Esophagus (tissue), 2 donors: ENCODE data around the gene SERPINB4. TPM values are rescaled to one million over a fixed set of nuclear protein-coding genes. Genes with fewer than 3 reads are reported as not detected.
"Not testable (repeated sequence)": the region's sequence is repeated elsewhere in the genome, so short reads cannot be mapped to it uniquely, and the experiment has no call there.

Experiments used
- H3K27ac ChIP-seq, 2 donors: one replicate each; pipeline ENCODE4 v1.5.1; 2013; ENCODE audit warnings: low read depth in 2 of 2, mild to moderate bottlenecking in 2 of 2, inconsistent platforms in 1 of 2, low read length in 1 of 2, moderate library complexity in 1 of 2
- H3K27me3 ChIP-seq, 2 donors: one replicate each; pipeline ENCODE4 v1.6.1; 2013; ENCODE audit warnings: low read length in 2 of 2, control low read depth in 1 of 2, mild to moderate bottlenecking in 1 of 2; ENCODE audit not compliant: insufficient read depth in 2 of 2, control insufficient read depth in 1 of 2
- H3K36me3 ChIP-seq, 2 donors: one replicate each; pipeline ENCODE4 v1.6.1; 2013; ENCODE audit warnings: low read length in 1 of 2; ENCODE audit not compliant: control insufficient read depth in 2 of 2, insufficient read depth in 2 of 2
- H3K4me1 ChIP-seq, 2 donors: one replicate each; pipeline ENCODE4 v1.6.1; 2013; ENCODE audit warnings: low read length in 1 of 2; ENCODE audit not compliant: control insufficient read depth in 2 of 2, insufficient read depth in 2 of 2
- H3K4me3 ChIP-seq, 2 donors: one replicate each; pipeline ENCODE4 v1.5.1; 2013; ENCODE audit warnings: low read length in 2 of 2, mild to moderate bottlenecking in 2 of 2, low read depth in 1 of 2, moderate library complexity in 1 of 2
- H3K9me3 ChIP-seq, 2 donors: one replicate each; pipeline ENCODE4 v1.6.1; 2013; ENCODE audit warnings: mild to moderate bottlenecking in 2 of 2, low read depth in 1 of 2, low read length in 1 of 2, moderate library complexity in 1 of 2; ENCODE audit not compliant: control insufficient read depth in 2 of 2, insufficient read depth in 1 of 2
- WGBS, 2 donors: extraction: QIAGEN DNeasy Blood & Tissue Kit; methylation state at CpG; one replicate each; pipeline ENCODE4 v1.1.7; 2013; 5-methylcytosine and 5-hydroxymethylcytosine counted together
- polyA plus RNA-seq, 2 donors: library from polyadenylated mRNA; stranded (reverse); fragments of 200-250 nt; gene quantifications; one replicate each; pipeline ENCODE4 v1.2.3, GENCODE V29; 2013
- donor health status: healthy with polysubstance abuse.
- donor health status: Bipolar disorder and iron deficiency.

Gene SERPINB4
- polyA plus RNA-seq, 2 donors, result 19.3 to 68.4 TPM

GRCh38 chr18:63676526-63677323 lies 32.7 kb upstream of the SERPINB4 start:
- H3K4me1 ChIP-seq, result peaks cover 0 to 2% of the 10 kb centered on the region in 2 donors
- H3K36me3 ChIP-seq, result no peaks in the 10 kb centered on the region
- no peaks in the 10 kb centered on the region for H3K27me3 ChIP-seq
- no peaks in the 10 kb centered on the region for H3K9me3 ChIP-seq
- H3K4me3 ChIP-seq, result no peak overlapping the region
- no peak overlapping the region for H3K27ac ChIP-seq
- WGBS, 2 donors, result 41 to 42% methylated on average over 5 of the region's 5 CpGs

- peaks cover 0 to 2% of the 10 kb centered on the region in 2 donors for H3K4me1 ChIP-seq
- no peak overlapping the region for H3K4me3 ChIP-seq
- no peak overlapping the region for H3K27ac ChIP-seq
- no peaks in the 10 kb centered on the region for H3K36me3 ChIP-seq
- H3K27me3 ChIP-seq, result no peaks in the 10 kb centered on the region
- H3K9me3 ChIP-seq, result no peaks in the 10 kb centered on the region
- WGBS, 2 donors, result 44 to 50% methylated on average over 1 of the region's 1 CpG
These were observed 20.5 kb upstream of the SERPINB4 start for GRCh38 chr18:63664571-63664970.

- H3K4me1 ChIP-seq, H3K36me3 ChIP-seq, H3K4me3 ChIP-seq, H3K27me3 ChIP-seq, H3K27ac ChIP-seq, H3K9me3 ChIP-seq: not testable (repeated sequence)
- whole genome bisulfite sequencing, 2 donors, result 60 to 67% methylated on average over 2 of the region's 3 CpGs
These were observed 17.7 kb upstream of the SERPINB4 start, which contains the start of gene SERPINB3 for GRCh38 chr18:63661750-63662149. TSS of gene SERPINB3 (minus strand) at chr18:63661893. CDS start at chr18:63661216, 677 bp downstream.

DNA sequence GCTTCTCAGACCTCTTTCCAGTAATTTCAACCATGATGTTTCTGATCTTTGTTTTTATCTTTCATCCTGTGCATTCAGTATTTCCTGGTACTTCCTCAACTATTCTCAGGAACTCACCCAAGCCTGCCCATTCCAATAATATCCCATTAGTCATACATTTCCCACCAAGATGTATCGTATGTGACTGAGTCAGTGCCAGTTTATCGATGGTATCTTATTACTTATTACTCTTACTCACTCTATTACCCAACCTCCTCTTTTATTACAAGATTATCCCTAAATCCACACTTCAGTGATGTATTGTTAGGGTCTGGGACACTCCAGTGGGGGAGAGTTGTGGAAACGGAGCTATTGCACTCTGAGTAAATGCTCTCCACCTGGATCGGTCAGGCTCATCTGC lies 14.9 kb upstream of the SERPINB4 start:
- H3K36me3 ChIP-seq, H3K27ac ChIP-seq, H3K4me1 ChIP-seq, H3K4me3 ChIP-seq, H3K27me3 ChIP-seq, H3K9me3 ChIP-seq: not testable (repeated sequence)
- WGBS, 2 donors, result 63 to 70% methylated on average over 4 of the region's 4 CpGs

- not testable (repeated sequence) for H3K27me3 ChIP-seq, H3K4me1 ChIP-seq, H3K9me3 ChIP-seq, H3K36me3 ChIP-seq, H3K4me3 ChIP-seq, H3K27ac ChIP-seq
- WGBS, 2 donors, result 81% methylated on average over 3 of the region's 3 CpGs
These were observed 6.2 kb upstream of the SERPINB4 start for GRCh38 chr18:63650271-63650670.

GRCh38 chr18:63648241-63648640 lies 4.2 kb upstream of the SERPINB4 start:
- H3K9me3 ChIP-seq, result no peaks in the 10 kb centered on the region
- H3K4me1 ChIP-seq, result no peaks in the 10 kb centered on the region
- no peak overlapping the region for H3K4me3 ChIP-seq
- WGBS, 2 donors, result 57 to 60% methylated on average over 7 of the region's 7 CpGs
- H3K27me3 ChIP-seq, result no peaks in the 10 kb centered on the region
- no peaks in the 10 kb centered on the region for H3K36me3 ChIP-seq
- H3K27ac ChIP-seq, result no peak overlapping the region

DNA sequence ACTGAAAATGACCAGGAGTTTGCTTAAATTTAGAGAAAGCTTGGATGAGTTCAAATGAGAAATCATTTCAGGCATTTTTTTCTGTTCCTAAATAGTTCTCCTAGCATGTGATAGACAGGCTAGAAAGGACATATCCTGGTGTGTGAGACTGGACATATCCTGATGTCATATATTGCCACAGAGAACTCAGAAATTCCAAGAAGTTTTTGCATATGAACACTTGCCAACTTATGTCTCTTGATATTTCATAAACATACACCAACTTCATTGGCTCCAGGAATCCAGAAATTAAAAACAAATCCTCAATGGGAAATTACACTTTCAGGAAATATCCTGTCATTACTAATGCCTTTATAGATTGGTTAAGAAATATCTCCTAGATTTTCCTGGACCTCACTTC lies 2.9 kb upstream of the SERPINB4 start:
- Histone ChIP-seq H3K4me3 (no peak overlapping the region), H3K4me1 (no peaks in the 10 kb centered on the region), H3K27ac (no peak overlapping the region), H3K27me3 (no peaks in the 10 kb centered on the region), H3K36me3 (no peaks in the 10 kb centered on the region), H3K9me3 (no peaks in the 10 kb centered on the region)

DNA sequence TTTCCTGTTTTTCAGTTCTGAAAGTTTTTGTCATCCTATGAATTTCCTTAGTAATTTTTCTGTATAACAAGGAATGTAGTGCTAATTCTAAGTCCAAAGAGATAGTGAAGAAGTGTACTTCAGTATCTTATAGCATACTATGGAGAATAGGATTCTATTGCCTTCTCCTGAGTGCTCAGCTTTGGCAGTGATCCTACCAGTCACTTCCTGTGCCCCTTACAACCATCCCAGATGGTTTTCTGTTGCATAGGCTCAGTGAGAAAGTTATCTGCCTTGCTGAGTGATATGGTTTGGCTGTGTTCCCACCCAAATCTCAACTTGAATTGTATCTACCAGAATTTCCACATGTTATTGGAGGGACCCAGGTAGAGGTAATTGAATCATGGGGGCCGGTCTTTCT lies 638 bp upstream of the SERPINB4 start:
- H3K4me3 ChIP-seq, H3K27me3 ChIP-seq, H3K9me3 ChIP-seq, H3K36me3 ChIP-seq, H3K4me1 ChIP-seq, H3K27ac ChIP-seq: not testable (repeated sequence)
- WGBS, 2 donors, result 86 to 95% methylated on average over 1 of the region's 1 CpG

DNA sequence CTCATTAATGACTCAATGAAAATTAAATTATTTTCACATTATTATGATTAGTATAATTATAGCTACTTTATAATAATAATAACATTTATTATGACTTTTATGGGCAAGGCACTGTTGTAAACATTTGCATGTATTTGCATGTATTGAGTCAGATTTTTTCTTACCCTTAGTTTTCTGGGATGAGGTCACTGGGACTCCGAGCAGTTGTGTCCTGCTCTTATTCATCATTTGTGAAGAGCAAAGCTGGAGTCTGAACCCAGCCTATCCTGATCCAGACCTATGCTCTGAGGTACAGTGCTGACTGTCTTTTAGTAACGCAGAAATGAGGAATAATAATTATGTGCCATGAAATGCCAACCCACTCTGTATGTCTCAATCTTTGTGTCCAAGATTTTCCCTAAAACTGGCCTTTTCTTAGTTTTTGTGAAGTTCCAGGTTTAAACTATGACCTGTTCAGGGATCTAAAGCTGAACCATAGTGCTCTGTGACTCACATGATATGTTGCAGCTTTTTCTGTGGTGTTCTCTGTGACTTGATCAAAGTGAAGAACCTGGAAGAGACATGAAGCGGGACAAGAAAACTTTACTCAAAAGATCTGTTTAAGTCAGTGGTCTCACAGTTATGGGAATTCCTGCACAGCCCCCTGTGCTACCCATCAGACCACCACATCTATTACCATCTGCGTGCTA lies 1.2 kb downstream of the SERPINB4 start:
- not testable (repeated sequence) for H3K4me3 ChIP-seq, H3K9me3 ChIP-seq, H3K27me3 ChIP-seq, H3K36me3 ChIP-seq, H3K27ac ChIP-seq, H3K4me1 ChIP-seq
- WGBS, 2 donors, result 84 to 90% methylated on average over 4 of the region's 4 CpGs

- WGBS, 2 donors, result 65 to 70% methylated on average over 4 of the region's 4 CpGs
- H3K27me3 ChIP-seq, H3K27ac ChIP-seq, H3K4me1 ChIP-seq, H3K9me3 ChIP-seq, H3K4me3 ChIP-seq, H3K36me3 ChIP-seq: not testable (repeated sequence)
These were observed 2.8 kb downstream of the SERPINB4 start for GRCh38 chr18:63641157-63641680.
